ENCODE results near the gene UBAC2.

The UBAC2 gene

DNA sequence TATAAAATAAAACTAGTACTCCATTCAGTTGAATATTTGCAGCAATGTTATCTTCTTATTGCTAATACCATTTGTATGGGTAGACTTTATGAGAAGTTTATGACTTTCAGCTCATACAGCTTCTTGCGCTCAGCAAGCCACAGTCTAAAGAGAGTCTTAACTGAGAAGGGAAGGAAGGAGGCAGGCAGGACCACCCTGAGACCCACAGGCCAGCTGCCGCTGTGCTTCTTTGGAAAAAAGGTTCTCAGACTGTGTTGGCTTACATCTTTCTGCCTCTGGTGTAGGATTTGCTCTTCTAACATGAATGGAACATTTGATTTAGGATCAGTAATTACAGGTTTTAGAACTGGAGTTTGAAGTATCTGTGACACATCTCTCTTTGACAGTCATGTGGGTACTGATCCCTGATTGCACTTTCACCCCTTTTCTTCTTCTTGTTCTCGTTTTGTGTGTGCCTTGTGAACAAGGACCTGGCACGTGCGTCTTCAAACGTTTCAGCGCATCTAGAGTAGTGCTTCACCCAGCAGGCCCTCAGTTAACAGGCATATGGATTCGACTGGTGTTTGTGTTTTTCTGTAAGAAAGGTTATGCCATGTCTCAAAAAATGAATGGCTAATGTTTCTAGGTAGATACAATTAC is 64.6 kb downstream of the UBAC2 start:
- ChIA-PET CTCF (interaction anchor here (0.7 to 24.4 kb wide), 34 partner anchors 9 to 422 kb away, joined by 3 to 1002 read pairs (median 4); partner anchors contain the start of genes GPR18, TM9SF2 and UBAC2), POLR2A (no interaction called here)
- H3K4me3 ChIP-seq (ENCODE audit: low read depth, low read length): no peak overlapping the region
- no peak for DNase-seq (ENCODE audit: low read depth, low spot score)
- TF ChIP-seq, protein P1, sequence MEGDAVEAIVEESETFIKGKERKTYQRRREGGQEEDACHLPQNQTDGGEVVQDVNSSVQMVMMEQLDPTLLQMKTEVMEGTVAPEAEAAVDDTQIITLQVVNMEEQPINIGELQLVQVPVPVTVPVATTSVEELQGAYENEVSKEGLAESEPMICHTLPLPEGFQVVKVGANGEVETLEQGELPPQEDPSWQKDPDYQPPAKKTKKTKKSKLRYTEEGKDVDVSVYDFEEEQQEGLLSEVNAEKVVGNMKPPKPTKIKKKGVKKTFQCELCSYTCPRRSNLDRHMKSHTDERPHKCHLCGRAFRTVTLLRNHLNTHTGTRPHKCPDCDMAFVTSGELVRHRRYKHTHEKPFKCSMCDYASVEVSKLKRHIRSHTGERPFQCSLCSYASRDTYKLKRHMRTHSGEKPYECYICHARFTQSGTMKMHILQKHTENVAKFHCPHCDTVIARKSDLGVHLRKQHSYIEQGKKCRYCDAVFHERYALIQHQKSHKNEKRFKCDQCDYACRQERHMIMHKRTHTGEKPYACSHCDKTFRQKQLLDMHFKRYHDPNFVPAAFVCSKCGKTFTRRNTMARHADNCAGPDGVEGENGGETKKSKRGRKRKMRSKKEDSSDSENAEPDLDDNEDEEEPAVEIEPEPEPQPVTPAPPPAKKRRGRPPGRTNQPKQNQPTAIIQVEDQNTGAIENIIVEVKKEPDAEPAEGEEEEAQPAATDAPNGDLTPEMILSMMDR (IDR thresholded peaks at IDR 0.05; ENCODE audit: insufficient read depth, low read length, missing control alignments): no peak

DNA sequence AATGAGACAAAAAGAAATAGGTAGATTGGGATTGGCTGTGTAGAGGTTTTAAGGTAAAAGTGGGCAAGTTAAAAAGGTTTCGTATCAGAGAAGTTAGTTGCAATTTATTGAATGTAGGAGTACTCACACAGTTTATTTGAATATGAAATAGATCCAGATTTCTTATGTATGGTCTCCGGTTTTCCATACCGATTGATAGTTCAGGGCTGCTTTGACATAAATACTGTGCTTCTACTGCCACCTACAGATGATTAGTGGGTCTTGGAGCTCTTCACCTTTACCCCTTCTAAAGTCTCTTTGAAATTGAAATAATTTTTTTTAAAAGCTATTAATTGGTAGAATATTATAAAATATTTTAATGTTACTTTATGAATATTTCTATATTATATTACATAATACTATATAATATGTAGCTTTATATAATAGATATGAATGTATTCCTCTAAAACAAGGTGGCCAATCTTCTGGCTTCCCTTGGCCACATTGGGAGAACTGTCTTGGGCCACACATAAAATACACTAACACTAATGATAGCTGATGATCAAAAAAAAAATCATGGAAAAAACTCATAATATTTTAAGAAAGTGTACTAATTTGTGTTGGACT is 65.3 kb downstream of the UBAC2 start:
- DNase-seq (ENCODE audit: low read depth, low spot score): no peak
- H3K4me3 ChIP-seq (ENCODE audit: low read depth, low read length): no peak overlapping the region
- TF ChIP-seq, protein P1 (IDR thresholded peaks at IDR 0.05; ENCODE audit: insufficient read depth, low read length, missing control alignments): peak; percentile 37
- CTCF ChIA-PET: interaction anchor here (0.6 to 24.4 kb wide), 43 partner anchors 9 to 423 kb away, joined by 3 to 1002 read pairs (median 4); partner anchors contain the start of genes GPR18, TM9SF2 and UBAC2
- POLR2A ChIA-PET: no interaction called here

DNA sequence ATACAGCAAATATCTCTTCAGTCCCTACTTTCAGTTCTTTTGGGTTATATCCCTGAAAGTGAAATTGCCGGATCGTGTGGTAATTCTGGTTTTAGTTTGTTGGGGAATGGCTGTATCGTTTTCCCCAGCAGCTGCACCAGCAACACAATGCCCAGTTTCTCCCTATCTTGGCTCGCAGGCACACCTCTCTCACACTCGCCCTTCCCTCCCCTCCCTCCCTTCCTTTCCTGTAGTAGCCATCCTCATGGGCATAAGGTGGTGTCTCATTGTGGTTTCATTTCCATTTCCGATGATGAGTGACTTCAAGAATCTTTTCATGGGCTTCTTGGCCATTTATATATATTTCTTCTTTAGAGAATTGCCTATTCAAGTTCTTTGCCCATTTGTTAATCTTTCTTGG is 66.2 kb downstream of the UBAC2 start:
- POLR2A ChIA-PET: no interaction called here
- CTCF ChIA-PET: interaction anchor here (0.8 to 24.4 kb wide), 21 partner anchors 8 to 239 kb away, joined by 3 to 1002 read pairs (median 4); partner anchors contain the start of genes GPR18 and UBAC2

DNA sequence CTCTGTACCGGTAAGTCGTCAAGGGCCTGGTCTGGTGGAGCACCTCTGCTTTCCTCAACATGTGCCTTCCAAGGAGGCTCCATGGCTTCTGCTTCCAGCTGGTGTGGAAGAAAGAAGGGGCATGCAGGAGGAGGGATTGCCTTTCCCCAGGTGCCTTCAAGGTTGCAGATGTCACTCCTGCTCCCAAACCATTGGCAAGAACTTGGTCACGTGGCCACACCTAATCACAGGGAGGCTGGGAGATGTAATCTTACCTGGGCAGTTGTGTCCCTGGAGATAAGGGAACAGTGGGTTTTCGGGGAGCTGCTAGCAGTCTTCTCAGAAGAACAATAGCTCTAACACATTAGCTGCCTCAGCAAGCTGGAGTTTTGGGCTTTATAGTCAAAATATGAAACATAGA is 67.3 kb downstream of the UBAC2 start:
- CTCF ChIA-PET: interaction anchor here (0.6 to 24.4 kb wide), 22 partner anchors 7 to 278 kb away, joined by 3 to 1002 read pairs (median 4); partner anchors contain the start of genes GPR18 and UBAC2
- no peak overlapping the region for H3K4me3 ChIP-seq (ENCODE audit: low read depth, low read length)
- POLR2A ChIA-PET: no interaction called here
- no peak for DNase-seq (ENCODE audit: low read depth, low spot score)
- TF ChIP-seq, protein P1 (IDR thresholded peaks at IDR 0.05; ENCODE audit: insufficient read depth, low read length, missing control alignments): no peak

More for the DNA sequence above, 66.2 kb downstream of the UBAC2 start:
- TF ChIP-seq, protein P1 (IDR thresholded peaks at IDR 0.05; ENCODE audit: insufficient read depth, low read length, missing control alignments): no peak
- H3K4me3 ChIP-seq (ENCODE audit: low read depth, low read length): no peak overlapping the region
- no peak for DNase-seq (ENCODE audit: low read depth, low spot score)

DNA sequence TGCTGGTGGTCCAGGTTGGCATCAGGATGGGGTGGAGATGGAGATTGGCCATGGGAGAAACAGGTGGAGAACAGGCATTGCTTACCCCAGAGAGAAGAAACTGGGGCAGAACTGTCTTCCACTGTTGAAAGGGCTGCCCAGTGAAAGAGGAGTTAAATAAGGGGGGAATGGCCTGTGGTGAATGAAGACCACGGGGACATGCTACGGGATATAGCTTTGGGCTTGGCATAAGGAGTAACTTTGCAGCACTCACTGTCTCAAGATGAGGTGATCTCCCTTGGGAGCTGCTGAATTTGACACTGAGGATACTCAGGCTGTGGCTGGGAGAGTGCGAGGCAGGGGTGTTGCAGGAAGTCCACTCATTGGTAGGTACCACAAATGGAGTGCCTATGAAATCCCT is 68.2 kb downstream of the UBAC2 start:
- DNase-seq (ENCODE audit: low read depth, low spot score): no peak
- POLR2A ChIA-PET: no interaction called here
- CTCF ChIA-PET: interaction anchor here (0.6 to 24.4 kb wide), 43 partner anchors 9 to 277 kb away, joined by 3 to 1002 read pairs (median 6); partner anchors contain the start of genes GPR18, TM9SF2 and UBAC2
- TF ChIP-seq, protein P1 (IDR thresholded peaks at IDR 0.05; ENCODE audit: insufficient read depth, low read length, missing control alignments): no peak
- H3K4me3 ChIP-seq (ENCODE audit: low read depth, low read length): no peak overlapping the region

DNA sequence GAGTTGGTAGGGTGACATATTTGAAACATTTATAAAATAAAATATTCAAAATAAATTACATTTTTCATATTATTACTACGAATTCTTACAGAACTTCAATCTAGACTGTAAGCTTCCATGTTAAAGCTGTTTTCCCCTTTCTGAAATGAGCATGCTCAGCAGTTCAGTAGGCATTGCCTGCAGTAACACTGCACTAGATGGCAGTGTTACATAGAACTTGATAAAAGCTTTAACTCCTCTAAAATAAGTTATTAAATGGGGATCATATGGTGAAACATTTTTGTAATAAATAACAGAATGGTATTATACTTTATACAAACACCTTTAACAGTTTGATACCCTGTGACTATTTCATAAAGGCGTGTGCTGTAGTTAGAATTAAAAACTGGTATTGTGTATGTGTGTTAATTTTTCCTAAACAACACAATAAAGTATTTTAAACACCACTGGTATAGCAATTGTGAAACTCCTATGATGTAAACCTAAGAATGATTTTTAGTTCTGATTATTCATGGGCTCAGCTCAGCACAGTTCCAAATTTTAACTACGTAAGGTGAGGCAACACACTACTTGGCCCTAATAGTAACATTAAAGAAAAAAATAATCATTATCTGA is 69.1 kb downstream of the UBAC2 start:
- DNase-seq (ENCODE audit: low read depth, low spot score): no peak
- POLR2A ChIA-PET: interaction anchor here (1.0 kb wide), 1 partner anchor 69 kb away, joined by 3 read pairs; the partner anchor contains the start of gene UBAC2

More for the DNA sequence above, 69.1 kb downstream of the UBAC2 start:
- TF ChIP-seq, protein P1 (IDR thresholded peaks at IDR 0.05; ENCODE audit: insufficient read depth, low read length, missing control alignments): peak; percentile 69
- H3K4me3 ChIP-seq (ENCODE audit: low read depth, low read length): no peak overlapping the region
- CTCF ChIA-PET: interaction anchor here (0.6 to 24.4 kb wide), 68 partner anchors 10 to 329 kb away, joined by 3 to 1002 read pairs (median 6); partner anchors contain the start of genes GPR18, TM9SF2 and UBAC2

Measured in AG04449 (cell line).